Measurements from ENCODE around the gene SCYL2. TPM values are rescaled to one million over a fixed set of nuclear protein-coding genes. Genes with fewer than 3 reads are reported as not detected.

Gene SCYL2
- total and polyA plus RNA-seq, 2 of the 13 experiments (the other 11 are each of a cell fraction or from before 2014, with no cell fraction given), result 11.4 to 28.8 TPM

DNA sequence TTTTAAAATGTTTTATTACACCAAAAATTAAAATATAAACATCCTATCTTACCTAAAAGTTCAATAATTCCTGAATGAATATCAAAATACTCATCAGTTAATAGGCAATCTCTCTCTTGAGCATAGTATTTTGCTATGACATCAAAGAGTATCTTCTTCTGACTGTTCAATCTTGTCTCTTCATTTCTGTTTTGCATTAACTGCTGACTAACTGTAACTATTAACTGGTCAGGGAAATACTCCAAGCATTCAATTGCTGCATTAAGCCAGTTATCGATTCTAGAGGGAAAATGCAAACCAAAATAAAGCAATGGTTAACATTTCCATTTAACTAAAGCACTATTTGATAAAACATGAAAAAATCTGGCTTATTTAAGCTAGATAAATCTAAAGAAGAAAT is 13.5 kb upstream of the SCYL2 start:
- H3K79me2 ChIP-seq (ENCODE audit: insufficient read depth, low read length), result no peaks in the 10 kb centered on the region
- H3K9ac ChIP-seq (ENCODE audit: insufficient read depth, low read depth, low read length), result no peak overlapping the region
- H3K27me3 ChIP-seq (ENCODE audit: control insufficient read depth in 1 of 2, insufficient read depth in 2 of 2, low read length in 2 of 2), result no peaks in the 10 kb centered on the region
- no peak overlapping the region for H3K4me3 ChIP-seq (replicated peaks in 1 of 3; ENCODE audit: insufficient read depth in 1 of 3, low read depth in 2 of 3, low read length in 3 of 3)
- H2AFZ ChIP-seq (ENCODE audit: low read length), result no peak overlapping the region
- ChIA-PET CTCF (ENCODE audit: low intra/inter-chr PET ratio, low total read pairs) (no interaction called here), POLR2A (interaction anchor here (1.4 kb wide), 1 partner anchor 14 kb away, joined by 4 read pairs; the partner anchor contains the start of genes DEPDC4 and SCYL2)
- DNase-seq (ENCODE audit: low spot score) (no peak), FAIRE-seq (no peak), ATAC-seq (no peak)
- in situ Hi-C loops (cut with HindIII; ENCODE audit: extremely low pct_ligation_motif_present, low pct_unique_long_range_greater_than_20kb) (no loop called here), intact Hi-C loops (cut with micrococcal nuclease; ENCODE audit: unreplicated experiment) (no loop called here)
- no peak overlapping the region for H3K4me2 ChIP-seq (ENCODE audit: low read depth, low read length)
- WGBS (ENCODE audit: low lambda C conversion rate), result 82% methylated on average over 1 of the region's 1 CpG
- no peaks in the 10 kb centered on the region for H4K20me1 ChIP-seq (ENCODE audit: insufficient read depth, low read length)
- H3K27ac ChIP-seq (ENCODE audit: extremely low read length, insufficient read depth, low read length), result no peak overlapping the region
- no peaks in the 10 kb centered on the region for H3K9me3 ChIP-seq (ENCODE audit: low read length)
- H3K4me1 ChIP-seq (ENCODE audit: insufficient read depth, low read length), result peaks cover 24% of the 10 kb centered on the region
- no peaks in the 10 kb centered on the region for H3K36me3 ChIP-seq (replicated peaks in 1 of 2; ENCODE audit: control insufficient read depth in 1 of 2, insufficient read depth in 2 of 2, low read length in 2 of 2)
- BruUV-seq (replicated peaks), result no TSS peak
- TF ChIP-seq ZNF407 (CRISPR knock-in tag; IDR thresholded peaks at IDR 0.05; ENCODE audit: not compliant biosample characterization) (no peak), ZNF510 (CRISPR knock-in tag; IDR thresholded peaks at IDR 0.05; ENCODE audit: low read depth) (no peak), ETV5 (CRISPR knock-in tag; IDR thresholded peaks at IDR 0.05; ENCODE audit: borderline replicate concordance) (no peak), AHDC1 (CRISPR knock-in tag; IDR thresholded peaks at IDR 0.05; ENCODE audit: borderline replicate concordance) (no peak), MAF1 (CRISPR knock-in tag; IDR thresholded peaks at IDR 0.05; ENCODE audit: borderline replicate concordance) (no peak), PHF20 (CRISPR knock-in tag; IDR thresholded peaks at IDR 0.05) (no peak), SALL1 (CRISPR knock-in tag; IDR thresholded peaks at IDR 0.05) (no peak), ZNF563 (CRISPR knock-in tag; IDR thresholded peaks at IDR 0.05) (no peak)

All from HepG2 (cell line).